ENCODE results near the gene CCDC78. TPM values are rescaled to one million over a fixed set of nuclear protein-coding genes. Genes with fewer than 3 reads are reported as not detected.

CCDC78 gene
- total RNA-seq, 1 donor from 2014 or later = 1.0 TPM

GRCh38 chr16:711548-712320 is 14.5 kb downstream of the CCDC78 start:
- peak; percentile 94 for DNase-seq (ENCODE audit: low spot score)

DNA sequence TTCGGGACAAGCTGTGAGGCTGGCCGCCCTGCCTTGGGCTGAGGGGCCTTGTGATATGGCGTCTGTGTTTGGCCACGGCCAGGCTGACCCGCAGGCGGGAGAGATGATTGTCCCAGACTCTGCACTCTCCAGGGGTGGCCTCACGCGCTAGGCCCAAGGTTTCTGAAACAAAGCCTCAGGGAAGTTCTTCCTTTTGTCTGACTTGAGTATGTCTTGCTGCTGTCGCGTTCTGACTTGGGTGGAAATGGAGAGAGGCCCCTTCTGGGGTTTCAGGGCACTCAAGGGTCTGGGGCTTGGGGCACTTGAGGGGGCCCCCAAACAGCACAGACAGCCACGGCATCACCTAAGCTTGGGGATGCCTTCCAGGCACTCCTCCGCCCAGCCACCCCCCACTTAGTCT is 15.2 kb downstream of the CCDC78 start:
- DNase-seq (ENCODE audit: low spot score) = no peak

DNA sequence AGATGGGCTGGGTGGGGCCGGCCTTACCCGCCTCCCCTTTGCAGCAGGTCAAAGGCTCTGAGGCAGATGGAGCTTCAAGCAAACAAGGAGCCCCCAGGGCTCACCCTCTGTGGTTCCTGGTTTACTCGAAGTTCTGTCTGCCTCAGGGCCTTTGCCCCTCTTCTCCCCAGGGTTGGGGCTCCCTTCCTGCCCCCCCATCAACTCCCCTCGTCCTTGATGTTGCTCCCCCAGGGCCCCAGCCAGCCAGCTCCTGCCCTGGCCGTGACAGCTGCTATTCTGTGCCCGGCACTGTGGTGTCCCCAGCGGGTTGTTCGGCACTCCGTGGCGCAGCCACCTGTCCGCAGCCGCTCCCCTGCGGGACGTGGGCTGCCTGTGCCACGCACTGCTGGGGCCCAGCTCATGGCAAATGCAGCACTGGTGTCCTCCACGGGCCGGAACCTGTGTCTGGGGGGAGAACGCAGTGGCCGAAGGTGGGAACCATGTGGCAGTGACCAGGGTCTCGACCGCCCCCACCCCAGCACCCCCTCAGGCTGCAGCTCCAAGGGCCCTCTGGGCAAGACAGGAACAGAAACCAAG is 15.7 kb downstream of the CCDC78 start:
- DNase-seq (ENCODE audit: low spot score) = no peak

DNA sequence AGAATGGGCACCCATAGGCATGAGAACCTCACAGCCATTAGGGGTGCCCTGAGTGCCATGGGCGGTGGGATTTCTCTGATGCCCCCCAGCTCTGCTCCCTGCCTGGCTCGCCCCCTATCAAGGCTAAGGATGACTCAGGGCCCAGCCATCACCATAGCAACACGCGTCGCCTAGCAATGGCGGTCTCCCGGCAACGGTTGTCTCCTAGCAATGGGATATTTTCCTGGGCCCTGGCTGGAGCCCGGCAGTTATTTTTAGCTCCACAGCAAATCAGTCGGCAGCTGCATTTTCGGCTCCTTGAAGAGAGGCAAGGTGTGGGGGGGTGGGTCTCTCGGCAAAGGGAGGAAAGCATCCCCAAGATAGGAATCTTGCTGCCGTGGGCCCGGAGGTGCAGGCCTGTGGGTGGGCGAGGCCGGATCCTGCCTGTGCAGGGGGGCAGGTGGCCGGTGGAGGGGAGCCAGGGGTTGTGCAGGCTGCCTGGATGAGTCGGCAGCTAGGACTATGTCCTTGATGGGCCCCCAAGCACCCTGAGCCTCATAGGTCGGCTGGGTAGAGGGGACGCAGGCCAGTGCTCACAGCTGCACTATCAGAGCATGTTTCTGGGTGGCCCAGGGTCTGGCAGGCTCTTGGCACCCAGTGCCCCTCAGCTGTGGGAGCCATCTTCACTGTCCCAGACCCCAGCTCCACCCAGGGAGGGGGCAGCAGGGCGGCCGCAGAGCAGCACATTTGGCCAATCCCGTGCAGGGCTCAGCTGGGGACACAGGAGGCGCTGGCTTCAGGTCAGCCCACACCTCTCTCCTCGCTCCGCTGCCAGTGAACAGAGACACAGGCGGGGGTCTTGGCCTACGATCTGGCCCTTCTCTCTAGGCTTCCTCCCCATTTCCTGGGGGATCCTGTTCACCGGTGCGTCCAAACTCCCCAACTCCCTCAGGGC is 16.4 kb downstream of the CCDC78 start:
- no peak for DNase-seq (ENCODE audit: low spot score)

DNA sequence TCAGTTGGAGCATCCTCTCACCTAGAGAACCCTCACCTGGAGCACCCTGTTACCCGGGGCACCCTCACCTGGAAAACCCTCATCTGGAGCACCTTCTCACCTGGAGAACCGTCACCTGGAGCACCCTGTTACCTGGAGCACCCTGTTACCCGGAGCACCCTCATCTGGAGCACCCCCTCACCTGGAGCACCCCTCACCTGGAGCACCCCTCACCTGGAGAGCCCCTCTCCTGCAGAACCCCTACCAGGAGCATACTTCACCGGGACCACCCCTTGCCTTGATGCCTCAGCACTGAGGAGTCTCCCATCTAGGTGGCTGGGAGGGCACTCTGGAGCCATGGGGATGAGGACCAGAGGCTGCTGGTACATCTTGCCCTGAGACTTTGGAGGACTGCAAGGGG is 17.3 kb downstream of the CCDC78 start:
- no peak for DNase-seq (ENCODE audit: low spot score)

DNA sequence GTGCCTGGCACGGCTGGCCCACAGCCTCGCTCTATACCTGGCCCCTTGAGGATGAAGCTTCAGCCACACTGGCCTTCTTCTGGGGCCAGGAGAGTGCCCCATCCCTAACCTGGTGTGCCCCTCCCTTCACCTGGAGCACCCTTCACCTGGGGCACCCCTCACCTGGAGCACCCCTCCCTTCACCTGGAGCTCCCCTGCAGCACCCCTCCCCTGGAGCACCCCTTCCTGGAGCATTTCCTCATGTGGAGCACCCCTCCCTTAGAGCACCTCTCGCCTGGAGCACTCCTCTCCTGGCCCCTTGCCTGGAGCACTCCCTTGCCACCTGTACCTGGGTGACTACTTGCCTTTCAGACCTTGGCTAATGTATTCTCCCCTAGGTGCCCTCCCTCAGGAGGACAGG is 18.2 kb downstream of the CCDC78 start:
- no peak for DNase-seq (ENCODE audit: low spot score)

- DNase-seq (ENCODE audit: low spot score) = no peak
Measured at GRCh38 chr16:707062-707538, 19.1 kb downstream of the CCDC78 start.

DNA sequence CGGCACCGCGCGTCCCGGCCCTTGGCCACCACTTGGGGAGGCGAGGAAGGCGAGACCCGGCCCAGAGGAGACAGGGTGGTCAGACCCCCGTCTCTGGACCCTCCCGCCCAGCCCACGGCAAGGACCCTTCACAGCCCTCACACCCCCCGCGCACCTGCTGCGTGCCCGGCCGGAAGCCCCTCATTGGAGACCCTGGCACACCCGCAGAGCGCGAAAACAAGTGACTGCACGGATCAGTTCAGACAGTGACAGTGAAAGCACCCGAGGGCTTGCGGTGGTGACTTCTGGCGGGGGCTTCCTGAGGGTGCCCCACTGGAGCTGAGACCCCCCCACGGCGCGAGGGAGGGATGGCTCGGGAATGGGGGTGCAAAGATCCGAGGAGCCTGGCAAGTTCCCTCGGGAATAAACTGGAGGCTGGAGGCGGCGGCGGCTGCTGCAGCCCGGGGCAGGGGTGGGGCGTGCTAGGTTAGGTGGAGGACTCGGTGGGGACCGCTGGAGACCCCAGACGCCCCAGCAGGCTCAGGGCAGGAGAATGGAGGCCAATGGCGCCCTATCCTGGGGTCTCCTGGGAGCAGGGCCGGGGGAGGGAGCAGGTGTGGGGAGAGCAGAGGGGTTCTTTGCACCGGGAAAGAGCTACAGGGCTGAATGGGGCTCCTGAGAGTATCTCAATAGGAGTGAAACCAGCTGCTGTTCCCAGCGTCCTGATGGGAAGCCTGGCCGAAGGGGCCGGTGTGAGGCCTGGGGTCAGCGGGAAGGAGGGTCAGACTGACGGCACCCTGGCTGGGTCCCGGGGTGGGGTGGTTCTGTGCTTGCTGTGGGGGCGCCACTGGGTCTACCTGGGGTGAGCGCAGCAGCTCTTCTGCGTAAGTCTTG is 19.8 kb downstream of the CCDC78 start:
- DNase-seq (ENCODE audit: low spot score) = no peak

DNA sequence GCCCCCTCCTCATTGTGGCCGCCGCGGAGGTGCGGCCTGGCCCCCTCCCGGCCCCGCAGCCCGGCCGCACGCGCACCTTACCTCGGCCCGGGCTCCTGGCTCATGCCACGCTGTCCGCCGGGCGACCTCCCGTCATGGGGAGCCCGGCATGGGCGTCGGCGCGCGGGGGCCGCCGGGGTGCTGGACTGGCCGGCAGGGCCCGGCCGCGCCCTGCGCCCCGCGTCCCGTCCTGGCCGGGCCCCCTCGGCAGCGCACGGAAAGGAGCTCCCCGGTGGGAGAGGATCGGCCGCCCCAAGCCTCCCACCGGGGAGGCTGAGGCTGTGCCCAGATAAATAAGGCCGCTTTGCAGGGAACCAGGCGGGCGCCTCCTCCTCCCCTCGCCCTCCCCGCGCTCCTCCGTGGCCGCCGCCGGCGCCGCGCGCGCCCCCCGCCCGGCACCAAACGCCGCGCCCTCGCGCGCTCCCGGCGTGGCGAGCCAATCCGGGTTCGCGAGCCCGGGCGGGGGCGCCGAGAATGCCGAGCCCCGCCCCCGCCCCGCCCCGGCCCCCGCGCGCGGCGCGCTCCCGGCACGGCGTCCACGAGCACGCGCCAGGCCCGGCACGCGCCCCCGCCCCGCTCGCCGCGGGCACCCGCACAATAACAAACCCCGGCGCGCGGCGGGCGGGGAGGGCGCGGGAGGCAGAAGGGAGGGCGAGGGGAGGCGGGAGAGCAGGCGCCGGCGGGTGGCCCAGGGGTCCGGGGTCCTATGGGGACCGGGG is 20.6 kb downstream of the CCDC78 start, which contains the start of gene FBXL16:
Gene FBXL16, minus strand, starts transcription at position 371 of the 758 bp plus-strand sequence. CDS start 8,396 bp downstream, outside the sequence.
- no peak for DNase-seq (ENCODE audit: low spot score)

GRCh38 chr16:704552-705380 is 21.5 kb downstream of the CCDC78 start:
- DNase-seq (ENCODE audit: low spot score) = no peak

GRCh38 chr16:704047-704446 is 22.2 kb downstream of the CCDC78 start:
- DNase-seq (ENCODE audit: low spot score) = no peak

- DNase-seq (ENCODE audit: low spot score) = no peak
Measured at GRCh38 chr16:703406-703805, 22.8 kb downstream of the CCDC78 start.

- no peak for DNase-seq (ENCODE audit: low spot score)
Measured at GRCh38 chr16:702341-702740, 23.9 kb downstream of the CCDC78 start.

GRCh38 chr16:700684-701584 is 25.3 kb downstream of the CCDC78 start:
- no peak for DNase-seq (ENCODE audit: low spot score)

GRCh38 chr16:698911-699671 is 27.2 kb downstream of the CCDC78 start:
- DNase-seq (ENCODE audit: low spot score) = no peak

GRCh38 chr16:695355-696089 is 30.7 kb downstream of the CCDC78 start:
- no peak for DNase-seq (ENCODE audit: low spot score)
